Neuron (in vitro differentiated cells): ENCODE results near the gene DIPK1A.

Source experiments
- H2AFZ ChIP-seq: one replicate; pipeline ENCODE4 v1.6.1; 2013; ENCODE audit warnings: low read depth, mild to moderate bottlenecking, inconsistent platforms, low read length, moderate library complexity
- H3K27me3 ChIP-seq: one replicate; pipeline ENCODE4 v1.6.1; 2013; ENCODE audit warnings: low read length; ENCODE audit not compliant: insufficient read depth
- H3K36me3 ChIP-seq: one replicate; pipeline ENCODE4 v1.6.1; 2013; ENCODE audit warnings: low read length; ENCODE audit not compliant: insufficient read depth
- H3K4me1 ChIP-seq: one replicate; pipeline ENCODE4 v1.6.1; 2013; ENCODE audit warnings: low read length; ENCODE audit not compliant: insufficient read depth
- H3K4me3 ChIP-seq: 2 replicates; pipeline ENCODE4 v1.5.1; 2013; ENCODE audit warnings: mild to moderate bottlenecking, low read length, moderate library complexity
- H3K9me3 ChIP-seq: one replicate; pipeline ENCODE4 v1.6.1; 2013; ENCODE audit warnings: low read length

DIPK1A gene

GRCh38 chr1:92934395-92935378 lies 26.6 kb downstream of the DIPK1A start:
- H2AFZ ChIP-seq: no peak overlapping the region
- no peak overlapping the region for H3K4me3 ChIP-seq
- H3K27me3 ChIP-seq: no peaks in the 10 kb centered on the region
- no peaks in the 10 kb centered on the region for H3K9me3 ChIP-seq
- H3K4me1 ChIP-seq: no peaks in the 10 kb centered on the region
- no peaks in the 10 kb centered on the region for H3K36me3 ChIP-seq

GRCh38 chr1:92933459-92933858 lies 27.8 kb downstream of the DIPK1A start:
- Histone ChIP-seq H3K9me3 (no peaks in the 10 kb centered on the region), H3K4me1 (no peaks in the 10 kb centered on the region), H3K36me3 (no peaks in the 10 kb centered on the region), H3K27me3 (no peaks in the 10 kb centered on the region), H3K4me3 (no peak overlapping the region), H2AFZ (no peak overlapping the region)

- no peak overlapping the region for H2AFZ ChIP-seq
- H3K27me3 ChIP-seq: no peaks in the 10 kb centered on the region
- H3K36me3 ChIP-seq: no peaks in the 10 kb centered on the region
- H3K4me1 ChIP-seq: no peaks in the 10 kb centered on the region
- H3K4me3 ChIP-seq: no peak overlapping the region
- H3K9me3 ChIP-seq: no peaks in the 10 kb centered on the region
Observed at GRCh38 chr1:92931691-92932090, 29.6 kb downstream of the DIPK1A start.

GRCh38 chr1:92929461-92929860 lies 31.8 kb downstream of the DIPK1A start:
- Histone ChIP-seq H3K4me3 (no peak overlapping the region), H3K9me3 (no peaks in the 10 kb centered on the region), H3K36me3 (no peaks in the 10 kb centered on the region), H3K27me3 (no peaks in the 10 kb centered on the region), H2AFZ (no peak overlapping the region), H3K4me1 (no peaks in the 10 kb centered on the region)

- no peak overlapping the region for H3K4me3 ChIP-seq
- H2AFZ ChIP-seq: no peak overlapping the region
- H3K4me1 ChIP-seq: no peaks in the 10 kb centered on the region
- H3K9me3 ChIP-seq: no peaks in the 10 kb centered on the region
- H3K27me3 ChIP-seq: no peaks in the 10 kb centered on the region
- H3K36me3 ChIP-seq: no peaks in the 10 kb centered on the region
Observed at GRCh38 chr1:92927870-92928269, 33.4 kb downstream of the DIPK1A start.

- no peaks in the 10 kb centered on the region for H3K4me1 ChIP-seq
- H3K36me3 ChIP-seq: no peaks in the 10 kb centered on the region
- H2AFZ ChIP-seq: no peak overlapping the region
- H3K4me3 ChIP-seq: no peak overlapping the region
- no peaks in the 10 kb centered on the region for H3K27me3 ChIP-seq
- H3K9me3 ChIP-seq: no peaks in the 10 kb centered on the region
Observed at GRCh38 chr1:92926873-92927272, 34.4 kb downstream of the DIPK1A start.

GRCh38 chr1:92924501-92924900 lies 36.8 kb downstream of the DIPK1A start:
- Histone ChIP-seq H3K9me3 (no peaks in the 10 kb centered on the region), H3K36me3 (no peaks in the 10 kb centered on the region), H3K27me3 (peaks cover 5% of the 10 kb centered on the region), H3K4me3 (no peak overlapping the region), H3K4me1 (no peaks in the 10 kb centered on the region), H2AFZ (no peak overlapping the region)

GRCh38 chr1:92923664-92924063 lies 37.6 kb downstream of the DIPK1A start:
- Histone ChIP-seq H3K27me3 (peaks cover 5% of the 10 kb centered on the region), H3K4me3 (no peak overlapping the region), H3K36me3 (no peaks in the 10 kb centered on the region), H3K4me1 (no peaks in the 10 kb centered on the region), H2AFZ (no peak overlapping the region), H3K9me3 (no peaks in the 10 kb centered on the region)

GRCh38 chr1:92922356-92923035 lies 38.8 kb downstream of the DIPK1A start:
- Histone ChIP-seq H3K4me1 (no peaks in the 10 kb centered on the region), H3K27me3 (peaks cover 5% of the 10 kb centered on the region), H2AFZ (no peak overlapping the region), H3K9me3 (no peaks in the 10 kb centered on the region), H3K4me3 (no peak overlapping the region), H3K36me3 (no peaks in the 10 kb centered on the region)

GRCh38 chr1:92921031-92922023 lies 39.9 kb downstream of the DIPK1A start:
- no peaks in the 10 kb centered on the region for H3K9me3 ChIP-seq
- no peak overlapping the region for H3K4me3 ChIP-seq
- peaks cover 5% of the 10 kb centered on the region for H3K27me3 ChIP-seq
- H2AFZ ChIP-seq: no peak overlapping the region
- no peaks in the 10 kb centered on the region for H3K36me3 ChIP-seq
- H3K4me1 ChIP-seq: no peaks in the 10 kb centered on the region

- H2AFZ ChIP-seq: no peak overlapping the region
- no peaks in the 10 kb centered on the region for H3K9me3 ChIP-seq
- H3K4me3 ChIP-seq: no peak overlapping the region
- H3K4me1 ChIP-seq: no peaks in the 10 kb centered on the region
- H3K36me3 ChIP-seq: no peaks in the 10 kb centered on the region
- peaks cover 5% of the 10 kb centered on the region for H3K27me3 ChIP-seq
Observed at GRCh38 chr1:92916899-92917298, 44.4 kb downstream of the DIPK1A start.

- Histone ChIP-seq H2AFZ (no peak overlapping the region), H3K4me3 (no peak overlapping the region)
Observed at GRCh38 chr1:92915547-92915946, 45.7 kb downstream of the DIPK1A start.

More at GRCh38 chr1:92915547-92915946, 45.7 kb downstream of the DIPK1A start:
- no peaks in the 10 kb centered on the region for H3K9me3 ChIP-seq
- no peaks in the 10 kb centered on the region for H3K27me3 ChIP-seq
- H3K36me3 ChIP-seq: no peaks in the 10 kb centered on the region
- no peaks in the 10 kb centered on the region for H3K4me1 ChIP-seq
